Measurements from ENCODE around the gene SFI1.

- TF ChIP-seq CTCF (conservative IDR thresholded peaks at IDR 0.05), result no peak
- TF ChIP-seq ZFX (IDR thresholded peaks at IDR 0.05), result no peak
Measured at GRCh38 chr22:31646186-31647019, 150.1 kb downstream of the SFI1 start.

Measured in C4-2B (cell line).